H1 (cell line): ENCODE data around the gene LEMD1. TPM values are rescaled to one million over a fixed set of nuclear protein-coding genes. Genes with fewer than 3 reads are reported as not detected.

Experiments
- BRCA1 ChIP-seq: IDR thresholded peaks from 2 replicates; pipeline ENCODE4 v1.6.1; 2012; ENCODE audit warnings: low read depth, low read length, improper control_type of control experiment
- GTF2F1 ChIP-seq: IDR thresholded peaks from 2 replicates; pipeline ENCODE4 v1.6.1; 2012; ENCODE audit warnings: low read depth, low read length, improper control_type of control experiment, borderline replicate concordance
- KDM4A ChIP-seq: IDR thresholded peaks from one replicate; pipeline ENCODE4 v1.7.1; 2012; ENCODE audit warnings: low read depth, mild to moderate bottlenecking, moderate library complexity, low read length, inconsistent platforms; ENCODE audit not compliant: severe bottlenecking
- RFX5 ChIP-seq: IDR thresholded peaks from 2 replicates; pipeline ENCODE4 v1.6.1; 2011; ENCODE audit warnings: low read depth, low read length, improper control_type of control experiment, borderline replicate concordance
- SUZ12 ChIP-seq: fragments of 200-600 bp; sonication (generic); IDR thresholded peaks from 2 replicates; pipeline ENCODE4 v1.6.1; 2012; ENCODE audit warnings: mild to moderate bottlenecking, inconsistent platforms, low read length, moderate library complexity, mixed read lengths
- polyA plus RNA-seq, 7 experiments: library from polyadenylated mRNA; depleted of rRNA in 3 of 7; stranded (reverse) in 5 of 7; unstranded in 2 of 7; fragments of >200 nt in 5 of 7; fragments of 200-250 nt in 2 of 7; gene quantifications; 1 replicate in 5 of 7; 2 replicates in 1 of 7; 4 replicates in 1 of 7; pipeline versions ENCODE4 v1.2.1 to v1.2.3, GENCODE V29; 2011 to 2013; ENCODE audit warnings: missing spikeins in 2 of 7, mixed read lengths in 2 of 7
- total RNA-seq: library from RNA; stranded (reverse); fragmentation: NEBNext Ultra II Directional; extraction: Animal tissue kit (Norgen Biotek cat#: 25700); gene quantifications from 2 replicates; pipeline ENCODE4 v1.2.1, GENCODE V29; 2021

Gene LEMD1
- total and polyA plus RNA-seq, 2 of the 8 experiments (the other 6 are each of a cell fraction or from before 2014, with no cell fraction given): 10.0 to 10.5 TPM

- TF ChIP-seq SUZ12 (no peak; the same call in 1 of the 2 replicates), KDM4A (peak; percentile 95), GTF2F1 (no peak), BRCA1 (no peak), RFX5 (no peak)
Measured at GRCh38 chr1:205343431-205344065, 78.3 kb downstream of the LEMD1 start (continued).
